DMS 273 (cell line): ENCODE data around the gene PIKFYVE.
A peak's percentile ranks its signal among the peaks of the same experiment; 100 is the strongest.

ENCODE experiments used
- DNase-seq: peaks from one replicate; lab custom pipeline; 2025; ENCODE audit not compliant: unreplicated experiment; lab: John Stamatoyannopoulos, UW

Gene PIKFYVE

DNA sequence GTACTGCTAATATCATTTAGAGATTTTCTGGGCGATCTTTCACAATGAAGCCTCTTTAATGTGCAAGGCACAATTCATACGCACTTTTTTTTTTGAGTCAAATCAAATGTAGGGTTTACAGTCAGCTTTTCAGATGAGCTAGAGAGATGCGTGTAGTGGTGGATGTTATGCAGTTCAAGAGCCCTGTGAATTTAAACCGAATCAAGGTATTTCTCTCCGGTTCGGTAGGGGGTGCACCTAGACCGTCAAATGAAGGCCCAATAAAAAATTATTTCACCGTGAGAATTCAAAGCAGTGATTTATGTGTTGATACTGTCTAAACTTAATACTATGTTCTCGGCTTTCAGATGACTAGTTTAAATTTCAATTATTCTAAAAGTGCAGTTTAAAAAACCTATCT is 141.6 kb downstream of the PIKFYVE start:
- peak; percentile 73 for DNase-seq
